ENCODE measurements around the gene TMA7. TPM values are rescaled to one million over a fixed set of nuclear protein-coding genes. Genes with fewer than 3 reads are reported as not detected.
A peak's percentile ranks its signal among the peaks of the same experiment; 100 is the strongest.

Gene TMA7
- total RNA-seq, 1 donor from 2014 or later: 186 TPM

DNA sequence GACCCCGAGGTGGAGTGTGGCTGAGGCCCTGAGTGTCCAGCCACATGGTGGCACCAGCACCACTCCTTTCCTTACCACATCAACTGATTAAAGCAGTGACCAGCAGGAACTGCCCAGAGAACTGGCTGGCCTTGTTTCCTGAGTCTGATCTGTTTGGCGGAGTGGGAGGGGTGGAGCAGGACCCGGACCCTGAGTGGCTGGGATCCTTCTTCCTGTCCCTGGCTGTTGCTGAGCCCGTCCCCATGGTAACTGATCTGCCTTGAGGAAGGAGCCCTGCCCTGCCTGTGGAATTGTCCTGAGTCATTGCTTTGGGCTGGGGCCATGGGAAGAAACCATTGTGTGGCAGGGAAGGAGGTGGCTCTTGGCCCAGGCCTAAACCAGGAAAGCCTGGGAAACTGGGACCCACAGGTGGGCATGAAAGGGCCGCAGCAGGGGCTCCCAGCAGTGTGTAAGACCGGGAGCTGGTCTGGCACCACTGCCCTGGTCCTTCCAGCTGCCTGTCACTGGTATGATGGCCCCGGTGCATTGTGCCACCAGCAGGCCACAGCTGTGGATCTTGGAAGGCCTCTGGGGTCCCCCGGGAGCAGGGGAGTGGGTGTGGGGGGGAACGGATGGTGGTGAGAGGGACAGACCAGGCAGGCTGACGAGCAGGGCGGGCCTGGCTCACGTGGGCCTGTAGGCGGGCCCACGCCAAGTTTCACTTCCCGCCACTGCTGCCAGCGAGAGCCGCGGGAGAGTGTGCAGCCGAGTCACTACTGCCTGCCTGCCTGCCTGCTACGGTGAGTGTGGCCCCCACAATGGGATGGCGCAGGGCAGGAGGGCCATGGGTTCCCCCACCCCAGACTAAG lies 25.7 kb downstream of the TMA7 start:
- H3K9me3 Mint-ChIP-seq: no peaks in the 10 kb centered on the region
- peaks cover 19% of the 10 kb centered on the region for H3K4me1 Mint-ChIP-seq
- H3K36me3 Mint-ChIP-seq: peaks cover 17% of the 10 kb centered on the region
- H3K4me3 Mint-ChIP-seq: peak overlapping the region; percentile 49
- H3K27me3 Mint-ChIP-seq (ENCODE audit: low read depth): no peaks in the 10 kb centered on the region
- H3K27ac Mint-ChIP-seq: peak overlapping the region; percentile 98
- DNase-seq (ENCODE audit: low spot score in 2 of 2, unreplicated experiment in 2 of 2): peak; percentile 66 to 80
- TF ChIP-seq CTCF (IDR thresholded peaks at IDR 0.05; ENCODE audit: unreplicated experiment): no peak

DNA sequence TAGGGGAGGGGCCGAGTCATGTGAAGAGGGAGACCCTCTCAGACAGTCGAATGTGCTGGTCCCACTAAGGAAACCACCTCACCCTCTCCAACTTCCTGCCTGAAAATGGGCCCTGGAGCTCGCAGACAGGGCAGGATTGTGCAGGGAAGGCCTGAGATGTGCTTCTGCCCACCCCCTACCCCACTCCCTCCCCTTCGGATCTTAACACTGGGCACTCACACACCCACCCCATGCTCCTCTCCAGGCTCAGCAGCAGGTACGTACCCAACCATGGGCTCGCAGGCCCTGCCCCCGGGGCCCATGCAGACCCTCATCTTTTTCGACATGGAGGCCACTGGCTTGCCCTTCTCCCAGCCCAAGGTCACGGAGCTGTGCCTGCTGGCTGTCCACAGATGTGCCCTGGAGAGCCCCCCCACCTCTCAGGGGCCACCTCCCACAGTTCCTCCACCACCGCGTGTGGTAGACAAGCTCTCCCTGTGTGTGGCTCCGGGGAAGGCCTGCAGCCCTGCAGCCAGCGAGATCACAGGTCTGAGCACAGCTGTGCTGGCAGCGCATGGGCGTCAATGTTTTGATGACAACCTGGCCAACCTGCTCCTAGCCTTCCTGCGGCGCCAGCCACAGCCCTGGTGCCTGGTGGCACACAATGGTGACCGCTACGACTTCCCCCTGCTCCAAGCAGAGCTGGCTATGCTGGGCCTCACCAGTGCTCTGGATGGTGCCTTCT lies 26.5 kb downstream of the TMA7 start:
- Mint-ChIP-seq H3K27me3 (ENCODE audit: low read depth) (no peaks in the 10 kb centered on the region), H3K4me1 (peaks cover 19% of the 10 kb centered on the region), H3K9me3 (no peaks in the 10 kb centered on the region), H3K4me3 (no peak overlapping the region), H3K27ac (peak overlapping the region; percentile 98), H3K36me3 (peaks cover 17% of the 10 kb centered on the region)
- no peak for TF ChIP-seq CTCF (IDR thresholded peaks at IDR 0.05; ENCODE audit: unreplicated experiment)
- no peak for DNase-seq (ENCODE audit: low spot score in 2 of 2, unreplicated experiment in 2 of 2)

- no peak for TF ChIP-seq CTCF (IDR thresholded peaks at IDR 0.05; ENCODE audit: unreplicated experiment)
- H3K27ac Mint-ChIP-seq: peak overlapping the region; percentile 98
- no peak for DNase-seq (ENCODE audit: low spot score in 2 of 2, unreplicated experiment in 2 of 2)
- no peaks in the 10 kb centered on the region for H3K9me3 Mint-ChIP-seq
- no peak overlapping the region for H3K4me3 Mint-ChIP-seq
- peaks cover 19% of the 10 kb centered on the region for H3K4me1 Mint-ChIP-seq
- H3K27me3 Mint-ChIP-seq (ENCODE audit: low read depth): no peaks in the 10 kb centered on the region
- H3K36me3 Mint-ChIP-seq: peaks cover 17% of the 10 kb centered on the region
Observed at GRCh38 chr3:48467110-48467454, 27.0 kb downstream of the TMA7 start.

DNA sequence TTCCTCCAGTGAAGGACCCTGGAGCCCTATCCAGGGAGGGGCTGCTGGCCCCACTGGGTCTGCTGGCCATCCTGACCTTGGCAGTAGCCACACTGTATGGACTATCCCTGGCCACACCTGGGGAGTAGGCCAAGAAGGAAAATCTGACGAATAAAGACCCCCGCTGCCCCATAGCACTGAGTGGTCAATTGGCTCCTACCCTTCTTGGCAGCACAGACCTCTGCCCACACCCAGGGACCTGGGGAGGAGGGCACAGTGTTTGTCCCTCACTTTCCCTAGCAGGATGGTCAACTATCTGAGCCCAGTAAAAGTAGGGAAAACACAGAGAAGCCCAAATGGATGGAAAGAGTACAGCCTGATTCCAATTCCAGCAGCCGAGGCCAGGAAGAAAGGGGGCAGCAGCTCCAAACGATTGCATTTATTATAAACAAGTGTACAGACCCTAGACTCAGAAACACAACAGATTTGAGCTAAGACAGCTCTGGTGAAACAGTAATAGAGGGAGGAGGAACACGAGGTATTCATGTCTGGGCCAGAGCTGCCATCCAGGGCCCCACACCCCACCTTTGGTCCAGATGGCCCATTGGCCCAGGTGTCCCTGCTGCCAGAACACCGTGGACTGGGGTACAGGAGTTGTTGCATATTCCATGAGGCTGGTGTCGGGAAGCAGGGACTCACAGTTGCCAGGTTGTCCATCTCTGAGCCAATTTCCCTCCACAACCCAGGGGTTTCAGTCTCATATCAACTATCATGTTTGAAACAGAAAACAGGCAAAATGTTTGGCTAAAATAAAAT lies 27.6 kb downstream of the TMA7 start:
- Mint-ChIP-seq H3K27ac (peak overlapping the region; percentile 98), H3K27me3 (ENCODE audit: low read depth) (no peaks in the 10 kb centered on the region), H3K4me1 (peaks cover 20% of the 10 kb centered on the region), H3K4me3 (no peak overlapping the region), H3K9me3 (no peaks in the 10 kb centered on the region), H3K36me3 (peaks cover 17% of the 10 kb centered on the region)
- TF ChIP-seq CTCF (IDR thresholded peaks at IDR 0.05; ENCODE audit: unreplicated experiment): no peak
- DNase-seq (ENCODE audit: low spot score in 2 of 2, unreplicated experiment in 2 of 2): no peak

DNA sequence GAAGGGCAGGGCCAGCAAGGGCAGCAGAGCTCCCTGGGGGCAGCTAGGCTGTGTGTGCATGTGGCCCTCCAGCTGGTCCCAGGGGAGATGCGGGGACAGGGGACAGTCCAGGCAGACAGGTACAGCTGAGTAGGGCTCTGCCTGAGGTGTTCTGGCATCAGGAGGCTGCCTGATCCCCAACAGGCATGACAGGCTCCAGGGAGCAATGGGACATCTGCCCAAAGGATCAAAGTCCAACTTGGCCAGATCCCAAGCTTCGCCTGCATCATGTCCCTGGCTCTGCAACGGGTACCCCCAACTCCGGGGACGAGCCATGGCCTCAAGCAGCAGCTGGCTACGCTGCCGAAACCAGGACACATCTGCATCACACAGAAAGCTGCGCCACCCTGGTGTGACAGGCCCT lies 28.3 kb downstream of the TMA7 start:
- no peak for DNase-seq (ENCODE audit: low spot score in 2 of 2, unreplicated experiment in 2 of 2)
- no peaks in the 10 kb centered on the region for H3K9me3 Mint-ChIP-seq
- no peak for TF ChIP-seq CTCF (IDR thresholded peaks at IDR 0.05; ENCODE audit: unreplicated experiment)
- peaks cover 27% of the 10 kb centered on the region for H3K4me1 Mint-ChIP-seq
- H3K4me3 Mint-ChIP-seq: no peak overlapping the region
- no peak overlapping the region for H3K27ac Mint-ChIP-seq
- peaks cover 17% of the 10 kb centered on the region for H3K36me3 Mint-ChIP-seq
- no peaks in the 10 kb centered on the region for H3K27me3 Mint-ChIP-seq (ENCODE audit: low read depth)
